SK-N-SH (cell line): ENCODE results near the gene CARMIL3.
"Not testable (repeated sequence)": the region's sequence is repeated elsewhere in the genome, so short reads cannot be mapped to it uniquely, and the experiment has no call there.

Source experiments
- POLR2AphosphoS5 ChIP-seq: IDR thresholded peaks from 2 replicates; pipeline ENCODE4 v1.6.1; 2012; ENCODE audit warnings: low read depth, low read length
- RCOR1 ChIP-seq: fragments of 150-350 bp; IDR thresholded peaks from 2 replicates; pipeline ENCODE4 v1.6.1; 2017; ENCODE audit warnings: antibody characterized with exemption, low read length
- TF ChIP-seq, protein P1 (sequence below): IDR thresholded peaks from 2 replicates; pipeline ENCODE4 v1.6.1; 2012; ENCODE audit warnings: mild to moderate bottlenecking, low read depth, low read length, moderate library complexity

DNA sequence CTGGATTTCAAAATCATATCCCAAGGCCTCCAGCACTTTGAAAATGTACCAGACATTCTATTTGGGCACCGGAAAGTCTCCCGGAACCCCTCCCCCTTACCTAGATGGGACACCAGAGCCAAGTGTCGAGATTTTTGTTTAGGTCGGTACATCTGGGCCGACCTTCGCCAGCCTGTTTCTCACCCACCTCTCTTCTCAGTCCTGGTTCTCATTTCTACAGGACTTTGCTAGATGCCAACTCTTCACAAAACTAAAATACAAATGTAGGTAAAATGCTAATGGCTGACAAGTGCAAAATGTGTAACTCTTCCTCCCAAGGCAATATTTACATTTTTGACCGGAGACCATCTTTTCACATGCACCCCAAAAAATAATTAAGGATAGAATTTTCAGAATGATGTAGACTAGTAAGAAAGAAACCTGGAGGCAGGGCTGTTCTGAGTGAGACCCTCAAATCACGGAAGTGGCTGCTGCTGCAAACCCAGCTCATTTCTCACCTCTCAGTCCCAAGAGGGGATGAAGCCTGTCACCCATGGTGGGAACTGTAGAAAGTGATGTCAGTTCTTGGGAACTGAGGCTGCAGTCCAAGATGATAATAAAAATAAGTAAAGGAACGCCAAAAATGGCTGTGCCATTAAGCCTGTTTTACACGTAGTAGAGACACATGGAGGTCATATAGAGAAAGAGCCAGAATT lies 14.7 kb upstream of the CARMIL3 start:
- not testable (repeated sequence) for TF ChIP-seq RCOR1, POLR2AphosphoS5
- TF ChIP-seq, protein P1, sequence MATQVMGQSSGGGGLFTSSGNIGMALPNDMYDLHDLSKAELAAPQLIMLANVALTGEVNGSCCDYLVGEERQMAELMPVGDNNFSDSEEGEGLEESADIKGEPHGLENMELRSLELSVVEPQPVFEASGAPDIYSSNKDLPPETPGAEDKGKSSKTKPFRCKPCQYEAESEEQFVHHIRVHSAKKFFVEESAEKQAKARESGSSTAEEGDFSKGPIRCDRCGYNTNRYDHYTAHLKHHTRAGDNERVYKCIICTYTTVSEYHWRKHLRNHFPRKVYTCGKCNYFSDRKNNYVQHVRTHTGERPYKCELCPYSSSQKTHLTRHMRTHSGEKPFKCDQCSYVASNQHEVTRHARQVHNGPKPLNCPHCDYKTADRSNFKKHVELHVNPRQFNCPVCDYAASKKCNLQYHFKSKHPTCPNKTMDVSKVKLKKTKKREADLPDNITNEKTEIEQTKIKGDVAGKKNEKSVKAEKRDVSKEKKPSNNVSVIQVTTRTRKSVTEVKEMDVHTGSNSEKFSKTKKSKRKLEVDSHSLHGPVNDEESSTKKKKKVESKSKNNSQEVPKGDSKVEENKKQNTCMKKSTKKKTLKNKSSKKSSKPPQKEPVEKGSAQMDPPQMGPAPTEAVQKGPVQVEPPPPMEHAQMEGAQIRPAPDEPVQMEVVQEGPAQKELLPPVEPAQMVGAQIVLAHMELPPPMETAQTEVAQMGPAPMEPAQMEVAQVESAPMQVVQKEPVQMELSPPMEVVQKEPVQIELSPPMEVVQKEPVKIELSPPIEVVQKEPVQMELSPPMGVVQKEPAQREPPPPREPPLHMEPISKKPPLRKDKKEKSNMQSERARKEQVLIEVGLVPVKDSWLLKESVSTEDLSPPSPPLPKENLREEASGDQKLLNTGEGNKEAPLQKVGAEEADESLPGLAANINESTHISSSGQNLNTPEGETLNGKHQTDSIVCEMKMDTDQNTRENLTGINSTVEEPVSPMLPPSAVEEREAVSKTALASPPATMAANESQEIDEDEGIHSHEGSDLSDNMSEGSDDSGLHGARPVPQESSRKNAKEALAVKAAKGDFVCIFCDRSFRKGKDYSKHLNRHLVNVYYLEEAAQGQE, result not testable (repeated sequence)
